CD4-positive, alpha-beta T cell treated with Interleukin-4 for 4 hours (primary cell): ENCODE data around the gene PSEN2.

ENCODE experiments used
- DNase-seq: peaks from one replicate; pipeline ENCODE4 v3.0.0-alpha.2; 2020

The PSEN2 gene

DNA sequence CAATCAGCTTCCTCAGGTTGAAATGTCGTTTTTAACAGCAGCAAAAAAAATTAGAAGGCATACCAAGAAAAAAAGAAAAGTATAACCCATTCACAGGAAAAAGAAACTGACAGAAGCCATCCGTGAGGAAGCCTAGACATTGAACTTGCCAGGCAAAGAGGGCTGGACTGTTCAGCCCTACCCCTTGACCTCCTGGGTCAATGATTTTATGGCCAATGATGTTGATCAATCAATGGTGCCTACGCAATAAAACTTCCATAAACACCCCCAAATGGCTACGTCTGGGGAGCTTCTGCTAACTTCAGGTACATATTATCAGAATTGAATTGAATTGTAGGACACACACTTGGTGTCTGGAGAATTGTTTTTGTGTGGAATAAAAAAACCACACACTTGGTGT is 4.8 kb upstream of the PSEN2 start:
- DNase-seq, result no peak

DNA sequence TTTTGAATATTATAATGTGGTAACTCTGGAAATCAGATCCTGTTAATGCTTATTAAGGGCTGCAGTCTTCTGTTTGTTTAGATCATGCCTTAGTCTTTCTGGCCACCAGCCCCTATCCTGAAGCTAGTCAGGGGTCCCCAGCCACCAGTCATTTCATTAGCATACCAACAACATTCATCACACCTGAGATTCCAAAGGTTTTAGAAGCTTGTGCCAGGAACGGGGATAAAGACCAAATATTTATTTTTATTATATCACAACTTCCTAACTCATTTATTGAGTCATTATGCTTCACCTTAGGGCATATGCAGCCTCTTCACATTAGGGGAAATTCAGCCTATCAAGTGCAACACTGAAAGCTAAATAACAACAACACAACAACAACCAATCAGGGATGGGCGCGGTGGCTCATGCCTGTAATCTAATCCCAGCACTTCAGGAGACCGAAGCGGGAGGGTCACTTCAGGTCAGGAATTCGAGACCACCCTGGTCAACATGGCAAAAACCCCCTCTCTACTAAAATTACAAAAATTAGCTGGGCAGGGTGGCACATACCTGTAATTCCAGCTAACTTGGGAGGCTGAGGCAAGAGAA is 2.9 kb upstream of the PSEN2 start:
- DNase-seq, result no peak

DNA sequence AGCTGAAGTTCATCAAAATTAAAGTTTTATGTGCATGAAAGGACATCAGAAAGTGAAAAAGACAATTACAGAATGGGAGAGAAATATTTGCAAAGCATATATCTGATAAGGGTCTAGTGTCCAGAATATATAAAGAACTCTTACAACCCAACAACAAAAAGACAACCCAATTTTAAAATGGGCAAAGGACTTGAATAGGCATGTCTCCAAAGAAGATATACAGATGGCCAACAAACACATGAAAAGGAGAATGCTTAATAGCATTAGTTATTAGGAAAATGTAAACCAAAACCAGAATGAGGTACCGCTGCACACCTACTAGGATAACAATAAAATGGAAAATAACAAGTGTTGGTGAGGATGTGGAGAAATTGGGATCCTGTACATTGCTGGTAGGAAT is 1.7 kb upstream of the PSEN2 start:
- DNase-seq, result no peak

DNA sequence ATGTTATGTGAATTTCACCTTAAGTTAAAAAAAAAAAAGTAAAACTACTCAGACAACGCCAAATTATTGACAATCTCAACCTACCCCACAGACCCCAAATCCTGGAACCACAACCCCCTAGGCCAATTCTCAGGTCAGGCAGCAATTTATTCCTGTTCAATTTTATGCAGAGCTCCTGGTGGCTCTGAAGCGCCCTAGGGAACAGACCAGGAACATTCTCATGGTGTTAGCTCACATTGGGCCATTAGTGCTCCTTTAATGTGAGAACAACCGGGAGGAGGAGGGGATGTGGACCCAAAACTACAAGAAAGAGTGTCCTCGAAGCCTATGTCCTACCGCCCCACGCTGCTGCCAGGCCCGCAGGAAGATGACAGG is 403 bp upstream of the PSEN2 start:
- DNase-seq, result no peak

DNA sequence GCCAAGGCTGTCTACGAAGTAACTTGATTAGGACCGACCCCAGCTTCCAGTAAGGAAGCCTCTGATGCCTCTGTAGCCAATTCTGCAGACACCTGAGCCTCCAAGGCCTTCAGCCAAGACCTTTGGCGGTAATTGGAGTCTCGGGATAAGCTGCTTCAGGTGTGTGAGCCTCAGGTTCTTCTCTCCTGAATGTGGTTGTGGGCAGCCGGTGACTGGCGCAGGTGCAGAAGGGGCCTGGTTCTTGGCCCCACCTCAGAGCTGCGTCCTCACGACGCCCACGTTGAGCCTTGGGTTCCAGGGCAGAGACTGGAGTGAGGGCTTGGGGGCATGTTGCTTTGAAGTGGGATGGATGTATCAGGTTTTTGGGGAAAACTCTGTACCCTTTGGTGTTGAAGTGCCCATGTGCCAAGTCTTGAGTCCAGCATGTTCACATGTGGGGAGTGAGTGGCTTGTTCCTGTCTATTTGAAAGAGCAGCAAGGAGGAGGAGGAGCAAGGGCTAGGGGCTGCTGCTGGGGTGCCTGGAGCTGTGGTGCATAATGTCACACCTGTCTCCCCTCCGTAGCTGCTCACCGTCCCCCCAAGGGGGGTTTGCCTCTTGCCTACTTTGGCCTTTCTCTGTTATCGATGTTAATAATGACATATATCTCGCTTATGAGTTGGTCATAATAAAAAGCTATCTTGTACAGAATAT is 1.4 kb downstream of the PSEN2 start:
- no peak for DNase-seq

DNA sequence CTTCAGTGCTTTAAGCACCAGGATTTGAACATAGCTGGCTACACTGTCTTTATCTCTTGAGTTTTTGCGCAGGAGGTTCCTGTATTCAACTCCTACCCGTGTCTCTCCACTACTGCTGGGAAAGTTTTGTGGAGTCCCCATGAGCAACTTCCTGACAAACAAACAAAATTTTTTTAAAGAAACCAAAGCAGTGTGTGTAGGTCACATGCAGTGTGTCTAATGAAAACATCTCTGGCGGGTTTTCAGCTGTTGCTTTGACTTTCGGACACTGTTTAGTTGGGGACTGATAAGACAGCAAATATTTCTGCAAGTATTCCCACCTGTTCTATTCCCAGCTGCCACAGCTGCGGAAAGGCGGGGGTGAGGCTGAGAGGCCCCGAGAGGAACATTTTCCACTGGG is 2.0 kb downstream of the PSEN2 start:
- no peak for DNase-seq

DNA sequence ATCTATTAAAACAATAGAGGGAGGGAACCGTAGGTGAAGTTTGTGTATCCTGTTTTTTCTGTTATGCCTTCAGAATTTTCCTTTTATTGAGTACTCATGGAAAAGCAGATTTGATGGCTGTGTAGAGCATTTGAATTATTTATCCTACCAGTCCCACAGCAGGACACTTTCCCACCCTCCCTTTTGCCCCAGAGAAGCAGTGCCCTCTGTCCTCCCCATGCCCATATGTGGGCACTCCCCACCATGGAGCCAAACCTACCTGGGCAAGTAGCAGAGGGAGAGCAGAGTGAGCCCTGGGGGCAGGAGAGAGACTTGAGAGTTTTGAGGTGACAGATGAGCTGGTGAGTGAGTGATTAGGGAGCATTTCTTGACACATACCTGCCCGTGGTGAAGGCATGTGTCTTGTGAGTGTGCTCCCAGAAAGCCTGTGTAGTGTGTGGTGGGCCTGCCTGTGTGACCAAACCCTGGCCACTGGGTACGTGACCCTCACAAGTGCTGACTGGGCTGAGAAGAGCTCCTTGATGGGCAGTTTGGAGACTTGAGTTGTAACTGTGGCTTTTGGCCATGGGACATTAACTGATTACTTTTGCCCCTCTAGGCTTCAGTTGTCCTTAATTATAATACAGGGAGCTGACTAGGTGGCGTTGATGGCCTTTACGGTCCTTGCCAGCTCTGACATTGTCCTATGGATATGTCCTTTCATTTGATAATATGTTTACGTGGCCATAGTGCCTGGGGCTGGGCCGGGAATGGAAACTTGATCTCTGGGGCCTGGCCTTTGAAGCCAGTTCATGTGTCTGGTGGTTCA is 3.6 kb downstream of the PSEN2 start:
- DNase-seq, result no peak

DNA sequence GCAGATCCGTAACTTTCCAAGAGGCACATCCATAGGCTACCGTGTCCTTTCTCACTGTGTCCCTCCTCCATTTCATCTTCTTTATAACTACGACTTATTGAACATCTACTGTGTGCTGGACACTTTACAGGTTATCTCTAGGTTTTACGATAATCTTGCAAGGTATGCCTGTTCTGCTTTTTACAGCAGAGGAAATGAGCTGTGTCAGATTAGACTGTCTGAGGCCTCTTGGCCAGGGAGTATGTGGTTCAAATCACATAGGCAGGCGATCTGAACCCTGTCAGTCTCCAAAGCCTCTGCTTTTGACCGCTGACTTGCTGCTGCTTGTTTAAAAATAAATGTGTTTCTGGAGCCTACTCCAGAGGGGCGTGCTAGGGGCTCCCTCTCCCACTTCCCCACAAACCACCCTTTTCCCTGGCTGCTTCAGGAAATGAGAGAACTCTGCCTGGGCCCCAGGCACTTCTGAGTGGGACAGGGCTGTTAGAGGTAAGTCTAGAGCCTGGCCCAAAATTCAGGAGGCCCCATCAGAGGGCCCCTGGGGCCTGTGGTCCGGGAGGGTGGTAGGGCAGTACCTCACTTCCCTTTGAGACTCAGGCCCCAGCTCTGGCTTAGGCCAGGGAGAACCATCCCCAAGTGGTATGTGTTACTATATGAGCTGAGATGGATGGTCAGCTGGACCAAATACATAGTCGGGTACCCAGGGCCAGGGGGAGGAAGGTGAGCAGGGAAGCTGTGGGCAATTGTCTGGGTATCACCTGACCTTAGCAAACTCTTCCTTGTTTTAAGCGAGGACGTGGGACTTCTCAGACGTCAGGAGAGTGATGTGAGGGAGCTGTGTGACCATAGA is 4.4 kb downstream of the PSEN2 start:
- no peak for DNase-seq

DNA sequence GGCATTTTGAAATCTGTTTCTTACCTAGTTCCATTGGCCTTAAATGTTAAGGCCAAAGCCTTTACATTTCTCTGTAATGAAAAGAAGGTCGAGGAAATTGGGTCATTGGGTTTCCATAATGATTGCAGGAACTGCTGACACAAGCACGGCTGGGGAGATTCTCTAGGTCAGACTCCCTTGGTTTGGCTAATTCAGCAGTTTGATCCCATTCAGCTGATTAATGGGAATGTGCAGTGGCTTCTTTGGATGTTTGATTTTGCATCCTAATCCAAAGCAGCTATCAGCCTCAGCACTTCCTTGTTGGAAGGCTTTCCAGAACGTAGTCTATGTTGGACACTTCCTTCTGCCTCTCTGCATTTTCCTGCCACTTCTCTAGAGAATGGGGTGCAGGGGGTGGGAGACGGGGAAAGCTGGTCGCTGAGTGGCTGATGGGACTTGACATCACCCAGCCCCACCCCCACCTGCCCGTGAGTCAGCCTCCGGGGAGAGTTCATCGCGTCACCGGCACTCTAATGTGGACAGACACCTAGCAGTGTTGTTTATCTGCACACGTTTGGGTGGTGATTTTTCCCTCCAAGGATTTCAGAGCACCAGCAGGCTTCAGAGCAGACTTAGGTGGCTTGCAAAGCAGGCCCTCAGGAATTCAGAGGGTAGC is 5.4 kb downstream of the PSEN2 start:
- DNase-seq, result no peak

DNA sequence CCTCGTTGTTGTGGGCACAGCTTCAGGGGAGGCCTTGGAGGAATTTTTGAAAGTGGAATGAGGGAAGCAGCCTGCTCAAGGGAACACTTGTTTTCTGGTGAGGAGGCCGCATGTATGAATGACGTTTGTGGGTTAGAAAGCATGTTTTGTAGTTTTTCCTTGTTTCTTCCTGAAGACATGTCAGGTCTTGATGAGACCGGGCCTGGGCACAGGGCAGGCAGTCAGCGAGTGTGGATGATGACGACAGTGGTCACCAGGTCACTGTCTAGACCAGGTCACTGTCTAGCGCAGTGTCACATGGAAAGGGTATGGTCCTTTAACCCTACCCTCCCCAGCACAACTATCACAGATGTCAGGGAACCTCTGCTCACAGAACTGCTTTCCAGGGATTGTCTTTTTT is 7.3 kb downstream of the PSEN2 start:
- no peak for DNase-seq

DNA sequence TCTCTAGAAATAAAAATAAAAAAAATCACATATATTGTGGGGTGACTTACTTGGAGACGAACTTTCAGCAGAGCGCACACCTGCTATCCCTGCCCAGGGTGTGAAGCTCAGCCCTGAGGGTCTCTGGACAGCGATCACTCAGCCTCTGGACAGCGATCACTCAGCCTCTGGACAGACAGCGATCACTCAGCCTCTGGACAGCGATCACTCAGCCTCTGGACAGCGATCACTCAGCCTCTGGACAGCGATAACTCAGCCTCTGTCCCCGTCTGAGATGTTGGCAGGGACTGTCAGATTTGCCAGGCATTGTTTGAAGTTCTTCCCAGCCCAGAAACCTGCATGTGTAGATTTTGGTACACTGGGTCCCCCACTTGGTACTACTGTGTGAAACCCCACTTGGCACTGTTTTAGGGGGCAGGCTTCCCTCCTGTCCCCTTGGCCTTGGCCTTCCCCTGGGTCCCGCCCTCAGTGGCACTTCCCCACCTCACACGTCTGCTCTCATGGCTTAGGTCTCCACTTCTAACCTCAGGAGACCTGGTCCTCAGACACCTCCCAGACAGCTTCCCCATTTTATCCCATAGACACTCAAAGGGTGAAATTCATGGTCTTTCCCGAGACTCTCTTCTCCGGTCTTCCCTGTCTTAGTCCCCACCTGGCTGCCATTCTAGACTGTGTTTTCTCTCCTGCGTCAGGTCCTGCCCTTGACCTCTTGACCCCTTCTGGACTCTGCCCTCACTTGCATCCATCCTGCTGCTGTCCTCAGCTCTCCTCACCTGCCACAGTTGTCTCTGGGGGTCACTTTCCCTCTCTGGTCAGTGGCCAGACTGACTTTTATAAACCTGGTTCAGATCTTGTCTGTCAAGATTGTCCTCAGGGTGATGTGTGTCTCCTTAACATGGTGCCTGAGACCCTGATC is 10.2 kb downstream of the PSEN2 start:
- no peak for DNase-seq

DNA sequence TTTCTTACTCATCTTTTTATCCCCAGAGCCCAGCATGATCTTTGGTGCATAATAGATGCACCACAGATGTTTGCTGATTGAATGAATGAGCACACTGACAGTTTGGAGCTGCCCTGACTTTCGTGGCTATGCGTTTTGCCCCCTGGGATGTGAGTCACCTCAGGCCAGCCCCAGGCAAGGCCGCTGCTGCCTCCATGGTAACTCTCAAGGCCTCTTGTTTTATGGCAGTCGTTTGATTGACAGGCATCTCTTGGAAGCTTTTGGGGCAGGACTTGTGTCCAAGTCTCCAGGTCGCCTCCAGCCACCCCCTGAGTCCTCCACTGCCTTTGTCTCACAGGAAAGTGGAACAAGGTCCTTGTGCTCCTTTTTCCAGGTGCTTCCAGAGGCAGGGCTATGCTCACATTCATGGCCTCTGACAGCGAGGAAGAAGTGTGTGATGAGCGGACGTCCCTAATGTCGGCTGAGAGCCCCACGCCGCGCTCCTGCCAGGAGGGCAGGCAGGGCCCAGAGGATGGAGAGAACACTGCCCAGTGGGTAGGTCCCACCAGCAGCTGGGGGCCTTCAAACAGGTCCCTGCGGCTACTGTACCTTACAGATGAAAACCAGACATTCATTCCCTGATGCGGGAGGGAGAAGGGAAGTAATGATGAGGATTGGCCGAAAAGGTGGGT is 11.2 kb downstream of the PSEN2 start:
- no peak for DNase-seq

DNA sequence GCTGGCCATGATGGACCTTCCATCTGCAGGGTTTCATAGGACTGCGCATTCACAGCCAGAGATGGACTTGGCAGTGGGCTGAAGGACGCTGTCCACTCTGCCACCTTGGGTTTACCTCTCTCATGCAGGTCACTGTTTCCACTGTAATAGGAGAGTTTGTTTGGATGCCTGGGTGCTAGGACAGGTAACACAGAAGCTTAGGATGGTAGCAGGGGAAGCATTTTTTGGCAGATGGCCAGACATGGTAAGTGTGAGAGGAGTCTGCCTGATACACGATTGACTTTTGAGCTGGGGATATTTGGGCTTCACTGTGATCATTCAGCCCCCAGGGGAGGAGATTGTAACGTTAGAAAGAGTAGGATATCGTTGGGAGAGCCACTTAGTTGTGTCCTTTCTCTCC is 11.8 kb downstream of the PSEN2 start:
- peak; percentile 14 for DNase-seq

DNA sequence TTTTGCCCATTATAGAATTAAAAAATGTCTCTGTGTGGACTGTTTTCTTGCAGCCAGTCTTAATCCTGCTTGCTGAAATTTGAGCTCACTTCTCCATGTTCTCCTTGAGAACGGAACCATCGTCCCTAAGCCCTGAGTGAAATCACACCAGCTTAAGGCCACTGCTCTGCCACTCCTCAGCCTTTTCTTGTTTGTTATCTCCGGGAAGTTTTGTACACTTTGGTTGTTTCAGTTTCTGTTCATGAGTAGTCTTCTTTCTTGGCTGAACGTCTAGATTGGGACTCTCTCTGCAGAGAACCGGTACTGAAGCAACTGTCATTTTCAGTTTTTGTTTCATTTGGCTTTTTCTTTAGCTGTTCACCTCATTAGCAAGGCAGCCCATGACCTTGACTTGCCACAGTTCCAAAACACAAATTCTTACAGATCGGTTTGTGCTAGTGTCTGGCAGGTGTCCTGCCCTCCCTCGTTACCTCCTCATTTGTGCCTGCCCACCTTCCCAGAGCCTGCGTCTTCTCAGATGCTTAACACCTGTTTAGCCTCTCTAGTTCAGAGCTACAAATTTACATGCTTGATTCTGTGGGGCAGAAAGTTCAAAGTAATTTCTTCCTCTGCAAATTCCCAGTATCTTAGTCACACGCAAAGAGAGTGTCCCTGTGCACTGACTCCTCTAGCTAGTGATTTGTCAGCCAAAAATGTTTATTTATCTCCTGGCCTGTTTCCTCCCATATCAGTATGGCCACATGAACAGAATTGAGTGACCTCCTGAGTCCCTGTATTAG is 12.4 kb downstream of the PSEN2 start:
- peak; percentile 59 for DNase-seq

DNA sequence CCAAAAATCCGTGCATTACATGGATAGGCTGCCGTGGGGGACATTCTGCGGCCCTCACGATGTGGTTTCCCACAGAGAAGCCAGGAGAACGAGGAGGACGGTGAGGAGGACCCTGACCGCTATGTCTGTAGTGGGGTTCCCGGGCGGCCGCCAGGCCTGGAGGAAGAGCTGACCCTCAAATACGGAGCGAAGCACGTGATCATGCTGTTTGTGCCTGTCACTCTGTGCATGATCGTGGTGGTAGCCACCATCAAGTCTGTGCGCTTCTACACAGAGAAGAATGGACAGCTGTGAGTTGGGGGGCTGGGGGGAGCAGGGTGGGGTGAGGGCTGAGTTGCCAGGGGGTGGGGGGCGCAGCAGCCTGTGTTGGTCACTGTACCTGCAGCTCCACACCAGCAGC is 13.2 kb downstream of the PSEN2 start:
- DNase-seq, result no peak

DNA sequence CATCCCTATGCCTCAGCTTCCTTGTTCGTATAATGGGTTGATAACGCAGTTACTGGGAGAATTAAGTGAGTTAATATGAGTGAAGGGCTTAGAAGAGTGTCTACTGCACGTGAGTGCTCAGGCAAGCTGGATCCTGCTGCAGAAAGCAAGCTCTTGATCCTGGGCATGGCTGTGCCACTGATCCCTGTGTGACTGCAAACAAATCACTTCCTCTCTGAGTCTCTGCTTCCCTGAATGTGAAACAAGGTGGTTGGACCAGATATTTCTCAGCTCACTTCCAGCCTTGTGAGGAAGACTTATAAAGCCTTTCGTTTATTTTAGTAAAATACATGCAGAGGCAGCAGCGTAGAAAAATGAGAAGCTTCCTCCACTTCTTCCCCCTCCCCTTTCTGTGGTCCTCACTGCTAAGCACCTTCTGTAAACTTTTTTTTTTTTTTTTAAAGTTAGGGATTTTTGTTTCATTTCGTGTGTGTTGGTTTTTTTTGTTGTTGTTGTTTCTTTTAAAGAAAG is 13.8 kb downstream of the PSEN2 start:
- DNase-seq, result no peak

DNA sequence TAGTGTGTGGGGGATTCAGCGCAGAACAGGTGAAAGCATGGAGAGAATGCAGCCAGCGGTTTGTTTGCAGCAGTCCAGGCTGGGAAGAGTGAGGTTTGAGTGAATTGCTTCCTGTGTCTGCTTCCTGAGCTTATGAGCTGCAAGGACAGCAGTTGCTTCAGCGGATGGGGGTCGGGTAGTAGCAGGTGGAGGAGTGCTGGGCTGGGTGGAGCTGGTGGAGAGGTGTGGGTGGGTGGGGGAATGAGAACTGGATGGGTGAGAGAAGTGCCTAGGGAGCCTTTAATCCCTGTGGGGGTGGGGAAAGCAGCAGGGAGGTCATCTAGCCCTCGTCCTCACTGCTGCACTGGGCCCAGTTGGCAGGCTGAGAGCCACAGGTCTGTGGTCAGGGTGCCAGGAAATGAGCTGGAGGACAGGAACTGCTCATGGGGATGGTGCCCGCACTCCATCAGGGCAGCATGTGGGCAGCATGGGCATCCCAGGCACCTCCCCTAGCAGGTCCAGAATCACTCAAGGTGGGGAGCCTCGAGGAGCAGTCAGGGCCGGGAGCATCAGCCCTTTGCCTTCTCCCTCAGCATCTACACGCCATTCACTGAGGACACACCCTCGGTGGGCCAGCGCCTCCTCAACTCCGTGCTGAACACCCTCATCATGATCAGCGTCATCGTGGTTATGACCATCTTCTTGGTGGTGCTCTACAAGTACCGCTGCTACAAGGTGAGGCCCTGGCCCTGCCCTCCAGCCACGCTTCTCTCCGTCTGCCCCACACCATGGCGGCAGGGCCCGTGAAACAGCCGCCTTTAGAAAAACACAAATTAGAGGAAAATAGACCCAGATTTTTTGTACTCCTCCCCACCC is 14.8 kb downstream of the PSEN2 start:
- DNase-seq, result no peak

DNA sequence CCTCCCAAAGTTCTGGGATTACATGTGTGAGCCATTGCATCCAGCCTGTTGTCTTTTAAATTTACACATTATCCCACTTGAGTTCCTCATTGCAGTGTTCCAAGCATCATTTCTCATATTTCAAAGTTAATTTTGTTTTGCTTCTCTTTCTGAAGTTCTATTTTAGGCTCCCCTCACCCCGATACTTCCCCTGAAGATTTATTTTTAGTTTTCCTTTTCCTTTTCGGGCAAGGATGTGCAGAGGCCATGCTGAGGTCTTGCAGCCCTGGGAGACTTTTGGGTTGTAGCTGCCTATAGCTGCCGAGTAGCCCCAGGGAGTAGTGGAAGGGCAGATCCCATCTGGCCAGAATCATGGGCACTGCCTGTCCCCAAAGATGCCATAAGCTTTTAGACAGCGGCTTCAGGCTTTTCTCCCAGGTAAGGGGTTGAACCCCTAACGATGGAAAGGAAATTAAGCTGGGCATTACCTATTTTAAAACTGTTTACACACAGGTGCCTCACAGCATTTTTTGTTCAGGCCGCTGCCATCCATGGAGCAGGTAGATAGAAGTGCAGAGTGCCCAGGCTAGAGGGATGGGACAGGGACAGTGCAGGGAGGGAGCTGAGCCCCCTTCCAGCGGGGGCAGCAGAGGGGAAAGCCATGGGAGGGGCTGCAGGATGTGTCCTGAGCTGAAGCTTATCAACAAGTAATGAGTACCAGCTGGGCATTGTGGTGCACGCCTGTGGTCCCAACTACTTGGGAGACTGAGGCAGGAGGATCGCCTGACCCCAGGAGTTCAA is 15.9 kb downstream of the PSEN2 start:
- DNase-seq, result no peak
